HEK293 (cell line): Measurements from ENCODE around the gene TEX14.

Source experiments
- CTCF ChIA-PET: fragments of 350-600 bp; formaldehyde crosslinking; extraction: SDS; loops from one replicate; lab custom pipeline; 2021; ENCODE audit warnings: antibody characterized with exemption; lab: Yijun Ruan, JAX
- POLR2A ChIA-PET: fragments of 300-600 bp; formaldehyde crosslinking; extraction: SDS; loops from one replicate; lab custom pipeline; 2020; ENCODE audit warnings: antibody characterized with exemption, inconsistent platforms; lab: Yijun Ruan, JAX
- H3K27ac ChIP-seq: fragments of 200-500 bp; sonication (Bioruptor generic); 2 replicates; pipeline ENCODE4 v1.5.1; 2014; ENCODE audit warnings: low read depth, low read length, control low read depth, inconsistent platforms; ENCODE audit errors: extremely low read depth
- H3K36me3 ChIP-seq, 2 experiments: fragments of 200-500 bp in 1 of 2; sonication (Bioruptor generic) in 1 of 2; 1 replicate in 1 of 2; 2 replicates in 1 of 2; pipeline ENCODE4 v1.5.1; 2014 to 2017; ENCODE audit warnings: inconsistent platforms in 2 of 2, low read length in 2 of 2; ENCODE audit not compliant: control insufficient read depth in 2 of 2, insufficient read depth in 1 of 2
- H3K4me1 ChIP-seq: fragments of 200-500 bp; sonication (Bioruptor generic); 2 replicates; pipeline ENCODE4 v1.5.1; 2014; ENCODE audit warnings: mild to moderate bottlenecking, low read length, inconsistent platforms; ENCODE audit not compliant: control insufficient read depth, insufficient read depth
- H3K4me3 ChIP-seq: 2 replicates; pipeline ENCODE4 v1.5.1; 2011; ENCODE audit warnings: low read depth, mild to moderate bottlenecking, control low read depth, low read length, moderate library complexity
- H3K9me3 ChIP-seq: fragments of 200-500 bp; sonication (Bioruptor generic); 2 replicates; pipeline ENCODE4 v1.5.1; 2014; ENCODE audit warnings: low read depth, low read length, inconsistent platforms; ENCODE audit not compliant: control insufficient read depth, insufficient read depth
- HOXC10 ChIP-seq: sonication (generic); formaldehyde crosslinking; IDR thresholded peaks from 2 replicates; pipeline ENCODE4 v1.8.1; 2023; ENCODE audit warnings: mild to moderate bottlenecking, missing genetic modification reagents
- KLF16 ChIP-seq: fragments of 450-650 bp; formaldehyde crosslinking; IDR thresholded peaks from 2 replicates; pipeline ENCODE4 v1.5.1; 2017; ENCODE audit warnings: missing biosample characterization, missing genetic modification characterization
- KLF7 ChIP-seq: fragments of 450-650 bp; formaldehyde crosslinking; IDR thresholded peaks from 2 replicates; pipeline ENCODE4 v1.5.1; 2016; ENCODE audit warnings: missing biosample characterization, missing genetic modification characterization, borderline replicate concordance
- MYNN ChIP-seq: fragments of 450-650 bp; formaldehyde crosslinking; IDR thresholded peaks from 2 replicates; pipeline ENCODE4 v1.5.1; 2016; ENCODE audit warnings: missing biosample characterization, missing genetic modification characterization, borderline replicate concordance
- PRDM1 ChIP-seq: fragments of 450-650 bp; formaldehyde crosslinking; IDR thresholded peaks from 2 replicates; pipeline ENCODE4; 2016; ENCODE audit warnings: missing biosample characterization, missing genetic modification characterization
- SP3 ChIP-seq: fragments of 450-650 bp; formaldehyde crosslinking; IDR thresholded peaks from 2 replicates; pipeline ENCODE4 v1.5.1; 2016; ENCODE audit warnings: missing biosample characterization, missing genetic modification characterization
- YY1 ChIP-seq: fragments of 450-650 bp; formaldehyde crosslinking; IDR thresholded peaks from 2 replicates; pipeline ENCODE4 v1.5.1; 2018; ENCODE audit warnings: missing biosample characterization, missing genetic modification characterization
- ZFP3 ChIP-seq: fragments of 450-650 bp; formaldehyde crosslinking; IDR thresholded peaks from 2 replicates; pipeline ENCODE4 v1.5.1; 2016; ENCODE audit warnings: low read depth, missing biosample characterization, missing genetic modification characterization
- ZNF10 ChIP-seq: fragments of 450-650 bp; formaldehyde crosslinking; IDR thresholded peaks from 2 replicates; pipeline ENCODE4 v1.5.1; 2017; ENCODE audit warnings: missing biosample characterization, missing genetic modification characterization
- ZNF24 ChIP-seq: fragments of 450-650 bp; formaldehyde crosslinking; IDR thresholded peaks from 2 replicates; pipeline ENCODE4 v1.5.1; 2016; ENCODE audit warnings: missing biosample characterization, missing genetic modification characterization
- ZNF302 ChIP-seq: fragments of 450-650 bp; formaldehyde crosslinking; IDR thresholded peaks from 2 replicates; pipeline ENCODE4 v1.5.1; 2016; ENCODE audit warnings: missing biosample characterization, missing genetic modification characterization, low read depth
- ZNF423 ChIP-seq: fragments of 450-650 bp; formaldehyde crosslinking; IDR thresholded peaks from 2 replicates; pipeline ENCODE4 v1.5.1; 2016; ENCODE audit warnings: missing biosample characterization, missing genetic modification characterization
- ZNF48 ChIP-seq: fragments of 450-650 bp; formaldehyde crosslinking; IDR thresholded peaks from 2 replicates; pipeline ENCODE4 v1.5.1; 2016; ENCODE audit warnings: missing biosample characterization, missing genetic modification characterization
- ZNF501 ChIP-seq: fragments of 450-650 bp; formaldehyde crosslinking; IDR thresholded peaks from 2 replicates; pipeline ENCODE4 v1.5.1; 2016; ENCODE audit warnings: missing biosample characterization, missing genetic modification characterization
- ZNF521 ChIP-seq: fragments of 450-650 bp; formaldehyde crosslinking; IDR thresholded peaks from 2 replicates; pipeline ENCODE4 v1.5.1; 2017; ENCODE audit warnings: missing biosample characterization, mild to moderate bottlenecking, missing genetic modification characterization
- ZNF585B ChIP-seq: fragments of 450-650 bp; formaldehyde crosslinking; IDR thresholded peaks from 2 replicates; pipeline ENCODE4 v1.5.1; 2016; ENCODE audit warnings: missing biosample characterization, missing genetic modification characterization
- ZNF747 ChIP-seq: fragments of 450-650 bp; formaldehyde crosslinking; IDR thresholded peaks from 2 replicates; pipeline ENCODE4 v1.5.1; 2016; ENCODE audit warnings: missing biosample characterization, missing genetic modification characterization
- TF ChIP-seq, protein P1 (sequence below): fragments of 450-650 bp; formaldehyde crosslinking; IDR thresholded peaks from 2 replicates; pipeline ENCODE4 v1.5.1; 2016; ENCODE audit warnings: missing biosample characterization, missing genetic modification characterization, borderline replicate concordance
- TF ChIP-seq, protein P2 (sequence below): fragments of 450-650 bp; formaldehyde crosslinking; IDR thresholded peaks from 2 replicates; pipeline ENCODE4 v1.5.1; 2017; ENCODE audit warnings: missing biosample characterization, mild to moderate bottlenecking, missing genetic modification characterization, moderate library complexity
- TF ChIP-seq, protein P3 (sequence below): fragments of 450-650 bp; formaldehyde crosslinking; IDR thresholded peaks from 2 replicates; pipeline ENCODE4 v1.5.1; 2017; ENCODE audit warnings: missing biosample characterization, missing genetic modification characterization
- TF ChIP-seq, protein P4 (sequence below): fragments of 450-650 bp; formaldehyde crosslinking; IDR thresholded peaks from 2 replicates; pipeline ENCODE4 v1.5.1; 2016; ENCODE audit warnings: missing biosample characterization, missing genetic modification characterization
- TF ChIP-seq, protein P5 (sequence below): fragments of 450-650 bp; formaldehyde crosslinking; IDR thresholded peaks from 2 replicates; pipeline ENCODE4 v1.5.1; 2016; ENCODE audit warnings: missing biosample characterization, missing genetic modification characterization, borderline replicate concordance
- TF ChIP-seq, protein P6 (sequence below): IDR thresholded peaks from 2 replicates; pipeline ENCODE4 v1.6.1; 2011; ENCODE audit warnings: mild to moderate bottlenecking, low read depth, low read length, borderline replicate concordance

The TEX14 gene

DNA sequence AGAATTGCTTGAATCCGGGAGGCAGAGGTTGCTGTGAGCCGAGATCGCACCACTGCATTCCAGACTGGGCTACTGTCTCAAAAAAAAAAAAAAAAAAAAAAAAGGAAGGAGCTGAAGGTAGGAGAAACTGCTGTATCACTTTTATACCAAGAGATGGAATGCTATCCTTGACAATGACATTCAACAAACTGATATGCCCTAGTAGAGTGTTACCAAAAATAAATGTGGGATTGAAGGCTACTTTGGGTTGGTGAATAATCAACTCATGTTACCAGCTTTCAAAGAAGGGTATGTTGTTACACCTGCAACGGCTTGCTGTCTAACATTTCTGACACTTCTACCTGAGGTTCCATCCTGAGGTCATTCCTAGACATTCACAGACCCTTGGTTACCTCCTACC, 84.9 kb downstream of the TEX14 start:
- H3K36me3 ChIP-seq: no peaks in the 10 kb centered on the region
- H3K4me3 ChIP-seq: no peak overlapping the region
- TF ChIP-seq, protein P1, sequence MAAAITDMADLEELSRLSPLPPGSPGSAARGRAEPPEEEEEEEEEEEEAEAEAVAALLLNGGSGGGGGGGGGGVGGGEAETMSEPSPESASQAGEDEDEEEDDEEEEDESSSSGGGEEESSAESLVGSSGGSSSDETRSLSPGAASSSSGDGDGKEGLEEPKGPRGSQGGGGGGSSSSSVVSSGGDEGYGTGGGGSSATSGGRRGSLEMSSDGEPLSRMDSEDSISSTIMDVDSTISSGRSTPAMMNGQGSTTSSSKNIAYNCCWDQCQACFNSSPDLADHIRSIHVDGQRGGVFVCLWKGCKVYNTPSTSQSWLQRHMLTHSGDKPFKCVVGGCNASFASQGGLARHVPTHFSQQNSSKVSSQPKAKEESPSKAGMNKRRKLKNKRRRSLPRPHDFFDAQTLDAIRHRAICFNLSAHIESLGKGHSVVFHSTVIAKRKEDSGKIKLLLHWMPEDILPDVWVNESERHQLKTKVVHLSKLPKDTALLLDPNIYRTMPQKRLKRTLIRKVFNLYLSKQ: no peak
- no peak for TF ChIP-seq KLF7 (tag by site-specific recombination)
- TF ChIP-seq YY1 (tag by site-specific recombination): no peak
- no peak for TF ChIP-seq ZNF10
- TF ChIP-seq SP3: no peak
- TF ChIP-seq ZNF48 (tag by site-specific recombination): no peak
- TF ChIP-seq ZNF423 (tag by site-specific recombination): no peak
- no peak for TF ChIP-seq KLF16 (tag by site-specific recombination)
- TF ChIP-seq, protein P2, sequence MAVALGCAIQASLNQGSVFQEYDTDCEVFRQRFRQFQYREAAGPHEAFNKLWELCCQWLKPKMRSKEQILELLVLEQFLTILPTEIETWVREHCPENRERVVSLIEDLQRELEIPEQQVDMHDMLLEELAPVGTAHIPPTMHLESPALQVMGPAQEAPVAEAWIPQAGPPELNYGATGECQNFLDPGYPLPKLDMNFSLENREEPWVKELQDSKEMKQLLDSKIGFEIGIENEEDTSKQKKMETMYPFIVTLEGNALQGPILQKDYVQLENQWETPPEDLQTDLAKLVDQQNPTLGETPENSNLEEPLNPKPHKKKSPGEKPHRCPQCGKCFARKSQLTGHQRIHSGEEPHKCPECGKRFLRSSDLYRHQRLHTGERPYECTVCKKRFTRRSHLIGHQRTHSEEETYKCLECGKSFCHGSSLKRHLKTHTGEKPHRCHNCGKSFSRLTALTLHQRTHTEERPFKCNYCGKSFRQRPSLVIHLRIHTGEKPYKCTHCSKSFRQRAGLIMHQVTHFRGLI (tag by site-specific recombination): no peak
- TF ChIP-seq ZNF501 (tag by site-specific recombination): no peak
- no peak for TF ChIP-seq ZFP3 (tag by site-specific recombination)
- TF ChIP-seq, protein P3, sequence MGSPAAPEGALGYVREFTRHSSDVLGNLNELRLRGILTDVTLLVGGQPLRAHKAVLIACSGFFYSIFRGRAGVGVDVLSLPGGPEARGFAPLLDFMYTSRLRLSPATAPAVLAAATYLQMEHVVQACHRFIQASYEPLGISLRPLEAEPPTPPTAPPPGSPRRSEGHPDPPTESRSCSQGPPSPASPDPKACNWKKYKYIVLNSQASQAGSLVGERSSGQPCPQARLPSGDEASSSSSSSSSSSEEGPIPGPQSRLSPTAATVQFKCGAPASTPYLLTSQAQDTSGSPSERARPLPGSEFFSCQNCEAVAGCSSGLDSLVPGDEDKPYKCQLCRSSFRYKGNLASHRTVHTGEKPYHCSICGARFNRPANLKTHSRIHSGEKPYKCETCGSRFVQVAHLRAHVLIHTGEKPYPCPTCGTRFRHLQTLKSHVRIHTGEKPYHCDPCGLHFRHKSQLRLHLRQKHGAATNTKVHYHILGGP (tag by site-specific recombination): no peak
- TF ChIP-seq ZNF24 (tag by site-specific recombination): no peak
- no peaks in the 10 kb centered on the region for H3K4me1 ChIP-seq
- ChIA-PET POLR2A (interaction anchor here (0.6 kb wide), 1 partner anchor 93 kb away, joined by 3 read pairs; no protein-coding TSS in a partner anchor), CTCF (interaction anchor here (0.6 to 2.2 kb wide), 3 partner anchors 19 to 243 kb away, joined by 3 to 11 read pairs (median 4); no protein-coding TSS in a partner anchor)
- H3K27ac ChIP-seq: no peak overlapping the region
- H3K9me3 ChIP-seq: no peaks in the 10 kb centered on the region

DNA sequence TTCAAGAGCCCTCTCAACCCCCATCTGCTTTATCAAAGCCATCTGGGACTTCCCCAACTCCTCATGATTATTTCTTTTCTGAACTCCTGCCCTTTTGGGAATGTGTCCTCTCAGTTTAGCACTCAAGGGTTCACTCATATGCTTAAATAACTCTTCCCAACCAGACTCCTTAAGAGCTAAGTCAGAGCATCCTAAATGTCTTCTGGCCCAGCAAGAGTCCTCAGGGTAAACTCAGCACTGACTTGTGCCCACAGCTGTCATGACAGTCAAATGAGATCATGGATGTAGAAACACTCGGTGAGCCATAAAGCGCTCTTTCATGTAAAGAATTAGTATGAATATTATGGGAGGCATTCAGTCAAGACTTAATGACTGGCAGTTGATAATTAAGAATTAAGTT, 85.9 kb downstream of the TEX14 start:
- POLR2A ChIA-PET: interaction anchor here (1.4 kb wide), 1 partner anchor 25 kb away, joined by 9 read pairs; no protein-coding TSS in a partner anchor
- no peak overlapping the region for H3K4me3 ChIP-seq
- TF ChIP-seq PRDM1 (tag by site-specific recombination) (no peak), MYNN (tag by site-specific recombination) (no peak), HOXC10 (CRISPR knock-in tag) (no peak), ZNF585B (no peak), SP3 (no peak), ZNF747 (tag by site-specific recombination) (no peak), ZNF521 (tag by site-specific recombination) (no peak), ZNF302 (no peak)
- TF ChIP-seq, protein P4, sequence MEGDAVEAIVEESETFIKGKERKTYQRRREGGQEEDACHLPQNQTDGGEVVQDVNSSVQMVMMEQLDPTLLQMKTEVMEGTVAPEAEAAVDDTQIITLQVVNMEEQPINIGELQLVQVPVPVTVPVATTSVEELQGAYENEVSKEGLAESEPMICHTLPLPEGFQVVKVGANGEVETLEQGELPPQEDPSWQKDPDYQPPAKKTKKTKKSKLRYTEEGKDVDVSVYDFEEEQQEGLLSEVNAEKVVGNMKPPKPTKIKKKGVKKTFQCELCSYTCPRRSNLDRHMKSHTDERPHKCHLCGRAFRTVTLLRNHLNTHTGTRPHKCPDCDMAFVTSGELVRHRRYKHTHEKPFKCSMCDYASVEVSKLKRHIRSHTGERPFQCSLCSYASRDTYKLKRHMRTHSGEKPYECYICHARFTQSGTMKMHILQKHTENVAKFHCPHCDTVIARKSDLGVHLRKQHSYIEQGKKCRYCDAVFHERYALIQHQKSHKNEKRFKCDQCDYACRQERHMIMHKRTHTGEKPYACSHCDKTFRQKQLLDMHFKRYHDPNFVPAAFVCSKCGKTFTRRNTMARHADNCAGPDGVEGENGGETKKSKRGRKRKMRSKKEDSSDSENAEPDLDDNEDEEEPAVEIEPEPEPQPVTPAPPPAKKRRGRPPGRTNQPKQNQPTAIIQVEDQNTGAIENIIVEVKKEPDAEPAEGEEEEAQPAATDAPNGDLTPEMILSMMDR (tag by site-specific recombination): no peak
- TF ChIP-seq, protein P5, sequence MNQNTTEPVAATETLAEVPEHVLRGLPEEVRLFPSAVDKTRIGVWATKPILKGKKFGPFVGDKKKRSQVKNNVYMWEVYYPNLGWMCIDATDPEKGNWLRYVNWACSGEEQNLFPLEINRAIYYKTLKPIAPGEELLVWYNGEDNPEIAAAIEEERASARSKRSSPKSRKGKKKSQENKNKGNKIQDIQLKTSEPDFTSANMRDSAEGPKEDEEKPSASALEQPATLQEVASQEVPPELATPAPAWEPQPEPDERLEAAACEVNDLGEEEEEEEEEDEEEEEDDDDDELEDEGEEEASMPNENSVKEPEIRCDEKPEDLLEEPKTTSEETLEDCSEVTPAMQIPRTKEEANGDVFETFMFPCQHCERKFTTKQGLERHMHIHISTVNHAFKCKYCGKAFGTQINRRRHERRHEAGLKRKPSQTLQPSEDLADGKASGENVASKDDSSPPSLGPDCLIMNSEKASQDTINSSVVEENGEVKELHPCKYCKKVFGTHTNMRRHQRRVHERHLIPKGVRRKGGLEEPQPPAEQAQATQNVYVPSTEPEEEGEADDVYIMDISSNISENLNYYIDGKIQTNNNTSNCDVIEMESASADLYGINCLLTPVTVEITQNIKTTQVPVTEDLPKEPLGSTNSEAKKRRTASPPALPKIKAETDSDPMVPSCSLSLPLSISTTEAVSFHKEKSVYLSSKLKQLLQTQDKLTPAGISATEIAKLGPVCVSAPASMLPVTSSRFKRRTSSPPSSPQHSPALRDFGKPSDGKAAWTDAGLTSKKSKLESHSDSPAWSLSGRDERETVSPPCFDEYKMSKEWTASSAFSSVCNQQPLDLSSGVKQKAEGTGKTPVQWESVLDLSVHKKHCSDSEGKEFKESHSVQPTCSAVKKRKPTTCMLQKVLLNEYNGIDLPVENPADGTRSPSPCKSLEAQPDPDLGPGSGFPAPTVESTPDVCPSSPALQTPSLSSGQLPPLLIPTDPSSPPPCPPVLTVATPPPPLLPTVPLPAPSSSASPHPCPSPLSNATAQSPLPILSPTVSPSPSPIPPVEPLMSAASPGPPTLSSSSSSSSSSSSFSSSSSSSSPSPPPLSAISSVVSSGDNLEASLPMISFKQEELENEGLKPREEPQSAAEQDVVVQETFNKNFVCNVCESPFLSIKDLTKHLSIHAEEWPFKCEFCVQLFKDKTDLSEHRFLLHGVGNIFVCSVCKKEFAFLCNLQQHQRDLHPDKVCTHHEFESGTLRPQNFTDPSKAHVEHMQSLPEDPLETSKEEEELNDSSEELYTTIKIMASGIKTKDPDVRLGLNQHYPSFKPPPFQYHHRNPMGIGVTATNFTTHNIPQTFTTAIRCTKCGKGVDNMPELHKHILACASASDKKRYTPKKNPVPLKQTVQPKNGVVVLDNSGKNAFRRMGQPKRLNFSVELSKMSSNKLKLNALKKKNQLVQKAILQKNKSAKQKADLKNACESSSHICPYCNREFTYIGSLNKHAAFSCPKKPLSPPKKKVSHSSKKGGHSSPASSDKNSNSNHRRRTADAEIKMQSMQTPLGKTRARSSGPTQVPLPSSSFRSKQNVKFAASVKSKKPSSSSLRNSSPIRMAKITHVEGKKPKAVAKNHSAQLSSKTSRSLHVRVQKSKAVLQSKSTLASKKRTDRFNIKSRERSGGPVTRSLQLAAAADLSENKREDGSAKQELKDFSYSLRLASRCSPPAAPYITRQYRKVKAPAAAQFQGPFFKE (tag by site-specific recombination): no peak
- TF ChIP-seq, protein P6, sequence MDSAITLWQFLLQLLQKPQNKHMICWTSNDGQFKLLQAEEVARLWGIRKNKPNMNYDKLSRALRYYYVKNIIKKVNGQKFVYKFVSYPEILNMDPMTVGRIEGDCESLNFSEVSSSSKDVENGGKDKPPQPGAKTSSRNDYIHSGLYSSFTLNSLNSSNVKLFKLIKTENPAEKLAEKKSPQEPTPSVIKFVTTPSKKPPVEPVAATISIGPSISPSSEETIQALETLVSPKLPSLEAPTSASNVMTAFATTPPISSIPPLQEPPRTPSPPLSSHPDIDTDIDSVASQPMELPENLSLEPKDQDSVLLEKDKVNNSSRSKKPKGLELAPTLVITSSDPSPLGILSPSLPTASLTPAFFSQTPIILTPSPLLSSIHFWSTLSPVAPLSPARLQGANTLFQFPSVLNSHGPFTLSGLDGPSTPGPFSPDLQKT: no peak
- TF ChIP-seq, all 188 proteins: peak for 0
- no peaks in the 10 kb centered on the region for H3K4me1 ChIP-seq
- H3K36me3 ChIP-seq: no peaks in the 10 kb centered on the region
- CTCF ChIA-PET: interaction anchor here (1.2 to 2.2 kb wide), 3 partner anchors 14 to 28 kb away, joined by 3 to 11 read pairs (median 6); no protein-coding TSS in a partner anchor
- H3K9me3 ChIP-seq: no peaks in the 10 kb centered on the region
- no peak overlapping the region for H3K27ac ChIP-seq
